SK-N-MC (cell line): ENCODE data around the gene LMTK3.

Experiments used
- DNase-seq: peaks from one replicate; pipeline ENCODE4 v3.0.0-alpha.2; 2011; ENCODE audit warnings: low read depth, low spot score
- H3K27ac ChIP-seq: fragments of 200-600 bp; sonication (generic); 2 replicates; pipeline ENCODE4 v1.5.1; 2016; ENCODE audit warnings: mixed run types
- H3K36me3 ChIP-seq: fragments of 200-600 bp; sonication (generic); 2 replicates; pipeline ENCODE4 v1.6.1; 2017; ENCODE audit warnings: antibody characterized with exemption, low read length, mixed read lengths; ENCODE audit not compliant: insufficient read depth
- H3K4me3 ChIP-seq: fragments of 200-600 bp; sonication (generic); 2 replicates; pipeline ENCODE4 v1.5.1; 2016
- H3K9ac ChIP-seq: fragments of 200-600 bp; sonication (generic); 2 replicates; pipeline ENCODE4 v1.8.0; 2017; ENCODE audit warnings: mixed run types, mixed read lengths; ENCODE audit not compliant: insufficient read length
- H3K9me3 ChIP-seq: fragments of 200-600 bp; sonication (generic); 2 replicates; pipeline ENCODE4 v1.6.1; 2017; ENCODE audit warnings: low read depth, mild to moderate bottlenecking, antibody characterized with exemption, low read length, moderate library complexity, mixed read lengths
- EZH2 ChIP-seq: fragments of 200-600 bp; sonication (generic); IDR thresholded peaks from one replicate; pipeline ENCODE4 v1.6.1; 2017; ENCODE audit warnings: antibody characterized with exemption
- FOXP2 ChIP-seq: optimal IDR thresholded peaks from 2 replicates; pipeline ENCODE3; 2011; ENCODE audit warnings: mild to moderate bottlenecking, moderate library complexity; ENCODE audit not compliant: insufficient read depth; ENCODE audit errors: extremely low read length, control extremely low read depth
- POLR2AphosphoS5 ChIP-seq: IDR thresholded peaks from 2 replicates; pipeline ENCODE4 v1.6.1; 2012; ENCODE audit warnings: mild to moderate bottlenecking, low read depth, low read length, borderline replicate concordance

The LMTK3 gene

GRCh38 chr19:48448563-48448962 is 63.1 kb downstream of the LMTK3 start:
- Histone ChIP-seq H3K4me3 (no peak overlapping the region), H3K27ac (no peak overlapping the region), H3K9me3 (no peaks in the 10 kb centered on the region), H3K36me3 (peaks cover 66% of the 10 kb centered on the region), H3K9ac (no peak overlapping the region)
- DNase-seq, result no peak
- TF ChIP-seq FOXP2 (no peak), EZH2 (no peak), POLR2AphosphoS5 (no peak)

DNA sequence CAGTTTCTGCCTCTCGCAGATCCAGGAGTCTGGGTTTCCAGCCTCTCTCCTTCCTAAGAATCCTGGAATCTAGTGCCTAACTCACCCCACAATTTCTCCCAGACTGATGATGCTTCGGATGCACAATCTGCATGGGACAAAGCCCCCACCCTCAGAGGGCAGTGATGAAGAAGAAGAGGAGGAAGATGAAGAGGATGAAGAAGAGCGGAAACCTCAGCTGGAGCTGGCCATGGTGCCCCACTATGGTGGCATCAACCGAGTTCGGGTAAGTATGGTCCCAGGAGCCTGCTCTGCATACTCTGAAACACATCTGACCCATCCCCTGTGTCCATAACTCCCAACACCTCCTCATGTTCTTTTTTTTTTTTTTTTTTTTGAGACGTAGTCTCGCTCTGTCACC is 65.1 kb downstream of the LMTK3 start:
- no peaks in the 10 kb centered on the region for H3K9me3 ChIP-seq
- no peak for DNase-seq
- peak overlapping the region; percentile 98 for H3K9ac ChIP-seq
- TF ChIP-seq EZH2 (no peak), POLR2AphosphoS5 (no peak)
- peak overlapping the region; percentile 93 for H3K4me3 ChIP-seq
- H3K27ac ChIP-seq, result no peak overlapping the region
- peaks cover 48% of the 10 kb centered on the region for H3K36me3 ChIP-seq

DNA sequence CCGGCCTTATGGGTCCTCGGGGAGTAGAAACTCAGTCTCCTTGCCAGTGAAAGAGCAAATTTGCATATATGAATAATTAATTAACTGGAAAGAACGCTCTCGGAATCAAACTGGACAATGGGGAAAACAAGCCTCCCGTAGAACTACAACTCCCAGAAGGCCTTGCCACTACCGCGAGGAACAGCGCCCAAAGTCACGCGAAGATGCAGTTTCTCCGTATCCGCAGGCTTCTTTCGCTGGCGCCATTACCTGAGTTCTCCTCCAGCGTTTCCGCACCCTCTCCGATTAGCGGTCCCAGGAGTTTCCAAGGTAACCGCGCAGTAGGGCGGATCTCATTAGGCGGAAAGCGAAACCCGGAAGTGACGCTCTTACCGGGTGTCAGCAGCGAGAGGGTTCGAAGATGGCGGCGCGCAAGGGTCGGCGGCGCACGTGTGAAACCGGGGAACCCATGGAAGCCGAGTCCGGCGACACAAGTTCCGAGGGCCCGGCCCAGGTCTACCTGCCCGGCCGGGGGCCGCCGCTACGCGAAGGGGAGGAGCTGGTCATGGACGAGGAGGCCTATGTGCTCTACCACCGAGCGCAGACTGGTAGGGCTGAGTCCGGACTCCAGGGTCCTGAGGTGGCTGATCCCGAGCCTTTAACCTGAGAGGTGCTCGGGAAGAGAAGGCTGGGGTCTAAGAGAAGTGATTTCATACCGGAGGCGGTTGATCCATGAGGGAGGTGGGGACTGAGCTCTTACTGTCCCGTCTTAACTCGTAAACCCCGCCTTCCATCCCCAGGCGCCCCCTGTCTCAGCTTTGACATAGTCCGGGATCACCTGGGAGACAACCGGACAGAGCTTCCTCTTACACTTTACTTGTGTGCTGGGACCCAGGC is 65.8 kb downstream of the LMTK3 start, which contains the start of gene GRWD1:
Gene GRWD1 (plus strand): TSS at position 378 of the 876 bp plus-strand sequence. CDS start 23 bp downstream, at position 401.
- Histone ChIP-seq H3K36me3 (peaks cover 41% of the 10 kb centered on the region), H3K9me3 (no peaks in the 10 kb centered on the region), H3K9ac (peak within 1 kb of the TSS; percentile 98), H3K27ac (peak within 1 kb of the TSS; percentile 80), H3K4me3 (peak within 1 kb of the TSS; percentile 93)
- TF ChIP-seq EZH2, result no peak
- no peak for TF ChIP-seq FOXP2
- TF ChIP-seq POLR2AphosphoS5, result peak; percentile 87; the same call in 1 of the 2 replicates
- DNase-seq, result peak; percentile 97

GRCh38 chr19:48445256-48445605 is 66.4 kb downstream of the LMTK3 start:
- Histone ChIP-seq H3K27ac (peak overlapping the region; percentile 80), H3K36me3 (peaks cover 35% of the 10 kb centered on the region), H3K4me3 (peak overlapping the region; percentile 93), H3K9ac (peak overlapping the region; percentile 98), H3K9me3 (no peaks in the 10 kb centered on the region)
- no peak for TF ChIP-seq POLR2AphosphoS5
- no peak for TF ChIP-seq EZH2
- TF ChIP-seq FOXP2, result no peak
- DNase-seq, result peak; percentile 42

GRCh38 chr19:48444936-48445200 is 66.8 kb downstream of the LMTK3 start:
- Histone ChIP-seq H3K9me3 (no peaks in the 10 kb centered on the region), H3K4me3 (peak overlapping the region; percentile 93), H3K27ac (peak overlapping the region; percentile 80), H3K9ac (peak overlapping the region; percentile 98), H3K36me3 (peaks cover 31% of the 10 kb centered on the region)
- TF ChIP-seq EZH2 (no peak), POLR2AphosphoS5 (no peak), FOXP2 (no peak)
- no peak for DNase-seq

GRCh38 chr19:48444129-48444935 is 67.3 kb downstream of the LMTK3 start:
- no peak for TF ChIP-seq EZH2
- TF ChIP-seq POLR2AphosphoS5, result no peak
- TF ChIP-seq FOXP2, result no peak
- H3K9me3 ChIP-seq, result no peaks in the 10 kb centered on the region
- H3K27ac ChIP-seq, result peak overlapping the region; percentile 80
- peak overlapping the region; percentile 98 for H3K9ac ChIP-seq
- H3K36me3 ChIP-seq, result peaks cover 26% of the 10 kb centered on the region
- peak overlapping the region; percentile 93 for H3K4me3 ChIP-seq
- no peak for DNase-seq

DNA sequence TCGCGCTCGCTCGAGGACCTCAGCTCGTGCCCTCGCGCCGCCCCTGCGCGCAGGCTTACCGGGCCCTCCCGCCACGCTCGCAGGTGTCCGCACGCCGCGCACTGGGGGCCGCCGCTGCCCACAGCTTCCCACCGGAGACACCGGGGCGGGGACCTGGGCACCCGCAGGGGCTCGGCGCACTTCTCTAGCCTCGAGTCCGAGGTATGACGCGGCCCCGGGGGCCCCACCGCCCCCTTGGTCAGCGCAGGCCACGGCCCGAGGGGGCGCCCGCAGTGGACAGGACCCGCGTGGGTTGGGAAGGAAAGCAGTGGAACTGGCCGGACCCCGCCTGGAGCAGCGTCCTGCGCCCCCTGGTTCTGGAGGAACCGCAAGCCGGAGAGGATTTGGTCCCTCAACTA is 67.9 kb downstream of the LMTK3 start:
- peak overlapping the region; percentile 93 for H3K4me3 ChIP-seq
- no peak overlapping the region for H3K9ac ChIP-seq
- H3K9me3 ChIP-seq, result no peaks in the 10 kb centered on the region
- TF ChIP-seq FOXP2, result no peak
- no peak for TF ChIP-seq POLR2AphosphoS5
- no peak for TF ChIP-seq EZH2
- no peak for DNase-seq
- no peak overlapping the region; the same call in 1 of the 2 replicates for H3K27ac ChIP-seq
- peaks cover 20% of the 10 kb centered on the region for H3K36me3 ChIP-seq

- TF ChIP-seq FOXP2, result no peak
- no peak for TF ChIP-seq EZH2
- TF ChIP-seq POLR2AphosphoS5, result no peak
- no peak overlapping the region for H3K4me3 ChIP-seq
- no peak overlapping the region for H3K9ac ChIP-seq
- no peak for DNase-seq
- H3K36me3 ChIP-seq, result peaks cover 15% of the 10 kb centered on the region
- no peak overlapping the region for H3K27ac ChIP-seq
- H3K9me3 ChIP-seq, result no peaks in the 10 kb centered on the region
These were observed 68.4 kb downstream of the LMTK3 start for GRCh38 chr19:48443256-48443655.
